Spleen (tissue), 11 donors: ENCODE data around the gene AP4M1. TPM values are rescaled to one million over a fixed set of nuclear protein-coding genes. Genes with fewer than 3 reads are reported as not detected.

Experiments
- DNase-seq: peaks from one replicate; pipeline ENCODE4 v3.0.0-alpha.2; 2020
- H3K27ac ChIP-seq, 8 donors: fragments of 200-600 bp; sonication (generic) in 7 of 8; 1 replicate in 4 of 8; 2 replicates in 4 of 8; pipeline versions ENCODE4 v1.5.0 to v1.8.0; 2016 to 2021; ENCODE audit warnings: inconsistent platforms in 4 of 8, mild to moderate bottlenecking in 4 of 8, moderate library complexity in 1 of 8
- H3K27me3 ChIP-seq, 7 donors: fragments of 200-600 bp; sonication (generic) in 6 of 7; replicated peaks in 1 of 7; 1 replicate in 4 of 7; 2 replicates in 3 of 7; pipeline versions ENCODE4 v1.5.0 to v1.8.0; 2016 to 2021; ENCODE audit warnings: inconsistent platforms in 3 of 7, mild to moderate bottlenecking in 1 of 7
- H3K36me3 ChIP-seq, 6 donors: fragments of 200-600 bp; sonication (generic) in 5 of 6; 1 replicate in 4 of 6; 2 replicates in 2 of 6; pipeline versions ENCODE4 v1.5.0 to v1.8.0; 2016 to 2021; ENCODE audit warnings: inconsistent platforms in 2 of 6
- H3K4me1 ChIP-seq, 6 donors: fragments of 200-600 bp; sonication (generic) in 5 of 6; 1 replicate in 3 of 6; 2 replicates in 3 of 6; pipeline versions ENCODE4 v1.5.0 to v1.8.0; 2016 to 2021; ENCODE audit warnings: inconsistent platforms in 3 of 6
- H3K4me3 ChIP-seq, 8 donors: fragments of 200-600 bp; sonication (generic) in 7 of 8; 1 replicate in 4 of 8; 2 replicates in 4 of 8; pipeline versions ENCODE4 v1.5.0 to v1.8.0; 2016 to 2021; ENCODE audit warnings: inconsistent platforms in 4 of 8, mild to moderate bottlenecking in 4 of 8, moderate library complexity in 2 of 8
- H3K9me3 ChIP-seq, 8 donors: fragments of 200-600 bp; sonication (generic) in 7 of 8; 1 replicate in 4 of 8; 2 replicates in 4 of 8; pipeline versions ENCODE4 v1.5.0 to v1.8.0; 2016 to 2021; ENCODE audit warnings: inconsistent platforms in 4 of 8
- CTCF ChIP-seq, 11 experiments: fragments of 200-600 bp in 7 of 11; fragments of 450-650 bp in 4 of 11; sonication (generic) in 4 of 11; IDR thresholded peaks in 8 of 11; conservative IDR thresholded peaks in 3 of 11; 1 replicate in 7 of 11; 2 replicates in 4 of 11; pipeline versions ENCODE4 v1.4.0 to v1.8.0; 2016 to 2021; ENCODE audit warnings: antibody characterized with exemption in 11 of 11, inconsistent platforms in 4 of 11, mild to moderate bottlenecking in 1 of 11
- POLR2A ChIP-seq, 3 donors: fragments of 450-650 bp; IDR thresholded peaks; one replicate each; pipeline ENCODE4 v1.5.1; 2017; ENCODE audit warnings: antibody characterized with exemption in 3 of 3, mild to moderate bottlenecking in 1 of 3
- POLR2AphosphoS5 ChIP-seq, 3 donors: sonication (generic); formaldehyde crosslinking; IDR thresholded peaks; one replicate each; pipeline ENCODE4 v1.5.1; 2017; ENCODE audit warnings: antibody characterized with exemption in 3 of 3
- WGBS, 5 donors: extraction: QIAGEN DNeasy Blood & Tissue Kit in 3 of 5; methylation state at CpG; one replicate each; pipeline versions ENCODE4 v1.1.5 to v1.1.7; 2013 to 2018; 5-methylcytosine and 5-hydroxymethylcytosine counted together
- intact Hi-C: fragments of 100-400 bp; cut with DNase I; formaldehyde crosslinking; loops from one replicate; pipeline ENCODE4 v1.15.0; 2023; ENCODE audit warnings: low total_unique reads
- polyA plus RNA-seq, 3 donors: library from polyadenylated mRNA; stranded (reverse); fragments of 200-250 nt; gene quantifications; one replicate each; pipeline ENCODE4 v1.2.1, GENCODE V29; 2013
- total RNA-seq, 7 donors: library from RNA; depleted of rRNA in 3 of 7; stranded (reverse); fragments of >200 nt in 3 of 7; fragmentation: NEBNext Ultra II Directional in 4 of 7; extraction: Animal tissue kit (Norgen Biotek cat#: 25700) in 4 of 7; gene quantifications; one replicate each; pipeline versions ENCODE4 v1.1.0 to v1.2.1, GENCODE V29; 2016 to 2021
- donor health status: healthy with polysubstance abuse.
- donor health status: DM: no; HTN: no; CAD: no; lungs with moderate emphysema.
- donor health status: DM: no; HTN: no; CAD: no.
- donor health status: Bipolar disorder and iron deficiency.
- donor health status: healthy.
- donor health status: DM: no; HTN: no; CAD: no.
- donor health status: DM: yes; HTN: yes; CAD: no.

AP4M1 gene
- total and polyA plus RNA-seq, 10 donors = 8.7 to 18.0 (median 10.2) TPM

- WGBS, 5 donors = 0 to 1% (median 0%) methylated on average over 30 to 49 of the region's 49 CpGs
- DNase-seq = peak; percentile 98
- no peaks in the 10 kb centered on the region for H3K27me3 ChIP-seq
- peak within 1 kb of the TSS; percentile 87 to 96 (median 90) for H3K27ac ChIP-seq
- intact Hi-C loops = no loop called here
- peaks cover 0 to 31% (median 6%) of the 10 kb centered on the region in 6 donors for H3K36me3 ChIP-seq
- H3K9me3 ChIP-seq = no peaks in the 10 kb centered on the region
- peaks cover 16 to 67% (median 33%) of the 10 kb centered on the region in 6 donors for H3K4me1 ChIP-seq
- peak within 1 kb of the TSS; percentile 75 to 94 (median 90) for H3K4me3 ChIP-seq
- TF ChIP-seq POLR2AphosphoS5 (IDR thresholded peaks at IDR 0.05) (peak; percentile 88 to 92 (median 90)), CTCF (IDR thresholded peaks at IDR 0.05 in 8 of 11, conservative IDR thresholded peaks at IDR 0.05 in 3 of 11) (peak in 5 of 11 experiments; percentile 8 to 34 (median 14)), POLR2A (IDR thresholded peaks at IDR 0.05) (peak in 1 of 3 donors; percentile 32)
These were observed 17.9 kb downstream of the AP4M1 start, which contains the start of the genes CNPY4 and TAF6 for GRCh38 chr7:100119072-100119969. Gene CNPY4, plus strand, starts transcription at chr7:100119634. Its CDS starts 111 bp downstream, at chr7:100119745. Gene TAF6, minus strand, starts transcription at chr7:100119358. Its CDS starts 5,149 bp downstream, at chr7:100114209.

GRCh38 chr7:100119970-100120732 is 18.7 kb downstream of the AP4M1 start:
- 24 to 46% (median 26%) methylated on average over 11 to 19 of the region's 19 CpGs for WGBS, 5 donors
- intact Hi-C loops = no loop called here
- Histone ChIP-seq H3K36me3 (peaks cover 0 to 31% (median 2%) of the 10 kb centered on the region in 6 donors), H3K4me1 (peaks cover 18 to 75% (median 41%) of the 10 kb centered on the region in 6 donors), H3K4me3 (peak overlapping the region; percentile 72 to 94 (median 88)), H3K9me3 (no peaks in the 10 kb centered on the region), H3K27ac (peak overlapping the region; percentile 40 to 96 (median 89)), H3K27me3 (no peaks in the 10 kb centered on the region)
- TF ChIP-seq POLR2A (IDR thresholded peaks at IDR 0.05) = no peak
- no peak for TF ChIP-seq POLR2AphosphoS5 (IDR thresholded peaks at IDR 0.05)
- TF ChIP-seq CTCF (IDR thresholded peaks at IDR 0.05 in 8 of 11, conservative IDR thresholded peaks at IDR 0.05 in 3 of 11) = no peak
- peak; percentile 86 for DNase-seq

- no peak for DNase-seq
- H3K27me3 ChIP-seq = no peaks in the 10 kb centered on the region
- peaks cover 22 to 81% (median 47%) of the 10 kb centered on the region in 6 donors for H3K4me1 ChIP-seq
- 38 to 71% (median 48%) methylated on average over 1 of the region's 1 CpG for WGBS, 5 donors
- peaks cover 0 to 29% (median 0%) of the 10 kb centered on the region in 6 donors for H3K36me3 ChIP-seq
- H3K9me3 ChIP-seq = no peaks in the 10 kb centered on the region
- peak overlapping the region; percentile 40 to 96 (median 89) for H3K27ac ChIP-seq
- H3K4me3 ChIP-seq = peak overlapping the region in 5 of 8 donors; percentile 75 to 93 (median 92)
- intact Hi-C loops = no loop called here
- TF ChIP-seq POLR2A (IDR thresholded peaks at IDR 0.05) = no peak
- TF ChIP-seq POLR2AphosphoS5 (IDR thresholded peaks at IDR 0.05) = no peak
- TF ChIP-seq CTCF (IDR thresholded peaks at IDR 0.05 in 8 of 11, conservative IDR thresholded peaks at IDR 0.05 in 3 of 11) = no peak
These were observed 19.2 kb downstream of the AP4M1 start for GRCh38 chr7:100120733-100121036.
